Thymus (tissue), 11 donors: ENCODE data around the gene C6orf89. TPM values are rescaled to one million over a fixed set of nuclear protein-coding genes. Genes with fewer than 3 reads are reported as not detected.

Experiments used
- DNase-seq, 9 donors: peaks; one replicate each; pipeline ENCODE4 v3.0.0-alpha.2; 2013; ENCODE audit warnings: low spot score in 9 of 9, low read depth in 6 of 9, missing footprints in 1 of 9
- H3K27ac ChIP-seq, 2 donors: one replicate each; pipeline ENCODE4 v1.5.1; 2013; ENCODE audit warnings: control low read depth in 1 of 2, low read depth in 1 of 2, low read length in 1 of 2, mild to moderate bottlenecking in 1 of 2, moderate library complexity in 1 of 2
- H3K27me3 ChIP-seq, 2 donors: one replicate each; pipeline ENCODE4 v1.5.1; 2013; ENCODE audit warnings: low read length in 1 of 2; ENCODE audit not compliant: control insufficient read depth in 2 of 2, insufficient read depth in 1 of 2
- H3K36me3 ChIP-seq, 2 donors: one replicate each; pipeline ENCODE4 v1.5.1; 2013; ENCODE audit warnings: low read length in 1 of 2, mild to moderate bottlenecking in 1 of 2, moderate library complexity in 1 of 2; ENCODE audit not compliant: control insufficient read depth in 2 of 2, insufficient read depth in 2 of 2
- H3K4me1 ChIP-seq, 2 donors: one replicate each; pipeline ENCODE4 v1.5.1; 2013; ENCODE audit warnings: low read length in 2 of 2; ENCODE audit not compliant: control insufficient read depth in 2 of 2, insufficient read depth in 2 of 2
- H3K4me3 ChIP-seq, 2 donors: one replicate each; pipeline ENCODE4 v1.5.1; 2013; ENCODE audit warnings: low read length in 2 of 2, control low read depth in 1 of 2, mild to moderate bottlenecking in 1 of 2
- H3K9me3 ChIP-seq, 2 donors: one replicate each; pipeline ENCODE4 v1.5.1; 2013; ENCODE audit warnings: low read length in 1 of 2, mild to moderate bottlenecking in 1 of 2; ENCODE audit not compliant: control insufficient read depth in 2 of 2, insufficient read depth in 1 of 2
- WGBS: extraction: QIAGEN DNeasy Blood & Tissue Kit; methylation state at CpG from one replicate; pipeline ENCODE4 v1.1.7; 2013; 5-methylcytosine and 5-hydroxymethylcytosine counted together
- polyA plus RNA-seq: library from polyadenylated mRNA; stranded (reverse); fragments of 200-250 nt; gene quantifications from one replicate; pipeline ENCODE4 v1.2.3, GENCODE V29; 2013
- total RNA-seq: library from RNA; stranded (reverse); fragments of 120-200 nt; gene quantifications from one replicate; pipeline ENCODE4 v1.2.4, GENCODE V29; 2013
- donor health status: healthy.

C6orf89 gene
- total and polyA plus RNA-seq, 2 donors: 19.5 to 20.5 TPM

DNA sequence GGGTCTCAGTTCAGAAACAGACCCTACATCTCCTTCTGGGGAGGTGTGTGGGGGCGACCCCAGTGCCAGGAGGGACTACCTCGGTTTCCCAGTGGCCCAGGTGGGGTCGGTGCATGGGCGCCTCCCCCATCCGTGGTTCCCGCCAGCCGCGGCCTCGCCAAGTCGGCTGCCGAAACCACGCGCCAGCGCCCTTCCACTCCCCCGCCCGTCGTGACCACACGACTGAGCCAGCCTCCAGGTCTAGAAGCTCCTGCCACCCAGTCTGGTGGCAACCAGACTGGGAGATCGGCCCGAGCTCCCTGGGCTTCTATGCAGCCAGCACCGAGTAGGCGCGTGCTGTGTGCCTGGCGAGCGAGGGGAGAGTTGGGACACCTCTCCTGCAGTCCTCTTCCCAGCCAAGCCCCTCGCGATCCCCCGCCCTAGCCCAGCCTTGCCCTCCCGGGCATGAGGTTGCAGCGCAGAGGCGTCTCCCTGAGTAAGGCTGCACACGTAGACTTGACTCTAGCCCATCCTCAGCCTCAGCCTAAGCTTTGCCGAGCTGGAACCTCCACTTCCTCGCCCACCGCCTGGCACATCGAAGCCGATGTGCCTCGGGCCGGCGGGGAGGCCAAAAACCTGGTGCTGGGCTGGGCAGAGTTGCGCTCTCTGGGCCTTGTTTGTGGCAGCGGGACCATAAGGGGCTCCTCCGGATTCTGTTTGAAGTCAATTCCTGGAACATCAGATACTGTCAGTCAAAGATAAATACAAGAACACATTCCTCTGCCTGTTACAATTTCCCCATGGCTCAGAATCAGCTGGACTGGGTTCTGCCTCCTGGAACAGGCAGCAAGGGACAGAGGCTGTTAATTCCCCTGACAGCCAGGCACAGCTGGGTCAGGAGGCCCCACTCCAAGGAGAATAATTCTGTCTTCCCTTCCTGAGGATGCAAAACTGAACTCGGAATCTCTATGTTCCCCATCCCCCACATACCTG, 45.0 kb upstream of the C6orf89 start:
- 21% methylated on average over 44 of the region's 44 CpGs for WGBS
- peak in 3 of 9 donors; percentile 12 to 43 (median 18) for DNase-seq
- peaks cover 27 to 53% of the 10 kb centered on the region in 2 donors for H3K27me3 ChIP-seq
- peaks cover 16 to 35% of the 10 kb centered on the region in 2 donors for H3K4me1 ChIP-seq
- no peak overlapping the region for H3K27ac ChIP-seq
- peaks cover 0 to 1% of the 10 kb centered on the region in 2 donors for H3K9me3 ChIP-seq
- H3K4me3 ChIP-seq: peak overlapping the region; percentile 16 to 55
- no peaks in the 10 kb centered on the region for H3K36me3 ChIP-seq

DNA sequence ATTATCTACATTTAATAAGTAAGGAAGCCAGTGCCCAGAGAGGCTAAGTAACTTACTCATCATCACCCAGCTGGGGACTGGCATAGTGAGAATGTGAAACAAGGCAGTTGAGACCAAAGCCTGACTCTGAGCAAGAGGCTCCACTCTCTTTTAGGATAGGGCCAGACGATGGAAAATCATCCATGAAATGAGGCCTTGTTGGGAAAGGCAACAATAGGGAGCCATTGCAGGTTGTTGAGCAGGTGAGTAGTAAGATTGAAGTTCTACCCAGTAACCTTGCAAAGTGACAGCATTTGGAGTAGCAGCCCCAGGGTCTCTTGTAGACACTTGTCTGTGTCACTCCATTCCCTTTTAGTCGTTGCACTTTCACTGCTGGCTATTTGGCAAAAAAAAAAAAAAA, 44.0 kb upstream of the C6orf89 start:
- Histone ChIP-seq H3K4me1 (peaks cover 11 to 25% of the 10 kb centered on the region in 2 donors), H3K27ac (no peak overlapping the region), H3K36me3 (no peaks in the 10 kb centered on the region), H3K4me3 (no peak overlapping the region), H3K9me3 (peaks cover 0 to 1% of the 10 kb centered on the region in 2 donors), H3K27me3 (peaks cover 27 to 50% of the 10 kb centered on the region in 2 donors)
- DNase-seq: no peak
- WGBS: 98% methylated on average over 2 of the region's 2 CpGs

DNA sequence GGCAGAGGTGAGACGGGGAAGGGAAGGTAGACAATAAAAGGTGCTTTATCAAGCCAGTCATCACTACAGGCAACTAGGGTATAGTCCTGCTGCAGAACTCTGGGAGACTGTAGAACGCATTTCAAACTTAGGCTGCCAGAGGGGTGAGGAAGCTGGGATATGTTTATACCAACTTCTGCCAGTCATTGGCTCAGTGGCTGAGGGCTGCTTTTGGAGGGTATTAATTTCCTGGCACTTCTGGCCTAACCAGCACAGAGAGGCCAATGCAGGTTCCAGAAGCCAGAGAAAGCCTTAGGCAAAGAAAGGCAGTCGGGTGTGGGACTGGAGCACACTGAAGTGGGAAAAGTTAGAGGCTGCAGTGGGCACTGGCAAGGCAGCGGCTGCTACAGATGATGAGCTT, 42.6 kb upstream of the C6orf89 start:
- Histone ChIP-seq H3K9me3 (peaks cover 0 to 1% of the 10 kb centered on the region in 2 donors), H3K27me3 (peaks cover 24 to 37% of the 10 kb centered on the region in 2 donors), H3K4me1 (peaks cover 11 to 21% of the 10 kb centered on the region in 2 donors), H3K36me3 (no peaks in the 10 kb centered on the region), H3K27ac (no peak overlapping the region), H3K4me3 (no peak overlapping the region)
- DNase-seq: no peak
- 97% methylated on average over 4 of the region's 4 CpGs for WGBS

DNA sequence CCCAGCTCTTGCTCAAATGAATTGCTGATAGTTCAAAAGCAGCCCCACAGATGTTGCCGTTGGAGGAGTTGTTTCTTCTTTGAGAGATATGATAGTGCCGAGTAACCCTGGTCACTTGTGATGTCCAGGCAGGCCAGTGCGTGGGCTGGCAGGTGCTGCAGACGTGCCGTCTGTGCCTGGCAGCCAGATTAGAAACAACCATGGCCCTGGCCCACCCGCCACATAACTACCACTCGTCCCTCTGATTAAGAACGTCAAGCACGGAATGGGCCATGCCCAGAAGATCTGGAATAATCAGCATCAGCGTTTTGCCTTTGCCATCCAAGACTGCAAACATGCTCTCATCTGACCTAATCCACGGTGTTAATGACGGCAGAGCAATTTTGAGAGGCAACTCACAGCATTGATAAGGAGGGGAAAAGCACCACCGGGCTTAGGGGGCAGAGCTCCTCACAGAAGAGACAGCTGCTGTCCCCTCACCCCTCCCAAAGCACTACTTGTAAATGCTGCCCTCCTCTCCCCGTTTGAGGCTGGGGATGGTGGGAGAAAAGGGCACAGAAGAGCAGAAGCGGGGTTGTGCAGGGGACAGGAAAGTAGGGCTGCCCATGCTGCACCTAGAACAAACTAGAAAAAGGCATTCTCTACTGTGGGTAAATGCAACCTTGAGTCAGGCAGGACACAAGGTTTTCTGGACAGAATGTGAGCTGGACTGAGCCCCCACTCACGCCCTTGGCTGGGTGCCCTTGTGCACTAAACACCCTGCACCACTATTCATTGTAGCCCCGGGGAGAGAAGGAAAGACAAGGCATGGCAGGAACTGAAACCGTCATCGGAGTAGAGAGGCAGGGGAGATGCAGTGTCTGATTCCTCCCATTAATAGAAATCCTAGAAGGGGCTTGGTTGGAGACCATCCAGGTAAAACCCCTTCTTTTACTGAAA, 41.3 kb upstream of the C6orf89 start:
- H3K27ac ChIP-seq: no peak overlapping the region
- H3K27me3 ChIP-seq: peaks cover 13 to 26% of the 10 kb centered on the region in 2 donors
- H3K4me1 ChIP-seq: peaks cover 11 to 27% of the 10 kb centered on the region in 2 donors
- H3K4me3 ChIP-seq: no peak overlapping the region
- H3K36me3 ChIP-seq: no peaks in the 10 kb centered on the region
- 91% methylated on average over 19 of the region's 19 CpGs for WGBS
- peaks cover 0 to 1% of the 10 kb centered on the region in 2 donors for H3K9me3 ChIP-seq
- no peak for DNase-seq

DNA sequence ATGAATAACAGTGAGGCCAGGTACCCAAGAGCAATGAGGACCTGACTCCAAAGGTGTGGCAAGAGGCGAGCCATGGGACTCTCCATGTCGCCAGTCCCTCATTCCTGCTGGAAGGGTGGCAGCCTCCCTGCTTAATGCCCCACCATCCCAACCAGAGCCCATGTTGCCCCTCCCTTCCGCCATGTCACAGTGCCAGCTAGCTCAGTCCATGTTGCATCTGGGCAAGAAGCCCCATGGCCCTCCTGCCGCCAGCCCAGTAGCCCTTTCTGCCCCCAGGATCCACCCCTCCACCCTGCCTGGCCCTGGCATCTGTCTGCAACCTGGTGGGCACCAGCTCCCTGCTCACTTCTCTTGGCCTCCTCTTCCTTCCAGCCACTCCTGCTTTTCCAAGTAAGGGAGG, 40.5 kb upstream of the C6orf89 start:
- Histone ChIP-seq H3K9me3 (no peaks in the 10 kb centered on the region), H3K36me3 (no peaks in the 10 kb centered on the region), H3K4me3 (no peak overlapping the region), H3K27me3 (peaks cover 7 to 22% of the 10 kb centered on the region in 2 donors), H3K4me1 (peaks cover 4 to 25% of the 10 kb centered on the region in 2 donors), H3K27ac (no peak overlapping the region)
- no peak for DNase-seq
- WGBS: over 99% methylated on average over 4 of the region's 4 CpGs

DNA sequence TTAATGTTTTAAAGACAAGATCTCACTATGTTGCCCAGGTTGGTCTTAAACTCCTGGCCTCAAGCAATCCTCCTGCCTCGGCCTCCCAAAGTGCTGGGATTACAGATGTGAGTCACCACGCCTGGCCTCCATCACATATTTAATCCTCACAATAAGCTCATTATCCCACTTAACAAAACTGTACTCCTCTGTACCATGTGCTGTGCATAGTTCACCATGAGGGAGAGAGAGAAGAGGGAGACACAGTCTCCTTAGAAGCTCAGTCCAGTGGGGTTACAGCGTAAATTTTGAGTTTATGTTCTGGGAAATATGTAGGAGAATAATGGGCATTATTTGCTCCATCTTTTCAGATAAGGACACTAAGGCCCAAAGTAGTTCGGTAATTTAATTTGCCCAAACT, 38.6 kb upstream of the C6orf89 start:
- Histone ChIP-seq H3K9me3 (peaks cover 2 to 4% of the 10 kb centered on the region in 2 donors), H3K27ac (no peak overlapping the region), H3K4me3 (no peak overlapping the region), H3K36me3 (no peaks in the 10 kb centered on the region), H3K4me1 (peaks cover 0 to 15% of the 10 kb centered on the region in 2 donors), H3K27me3 (peaks cover 0 to 8% of the 10 kb centered on the region in 2 donors)
- DNase-seq: no peak
- WGBS: 97% methylated on average over 4 of the region's 4 CpGs

DNA sequence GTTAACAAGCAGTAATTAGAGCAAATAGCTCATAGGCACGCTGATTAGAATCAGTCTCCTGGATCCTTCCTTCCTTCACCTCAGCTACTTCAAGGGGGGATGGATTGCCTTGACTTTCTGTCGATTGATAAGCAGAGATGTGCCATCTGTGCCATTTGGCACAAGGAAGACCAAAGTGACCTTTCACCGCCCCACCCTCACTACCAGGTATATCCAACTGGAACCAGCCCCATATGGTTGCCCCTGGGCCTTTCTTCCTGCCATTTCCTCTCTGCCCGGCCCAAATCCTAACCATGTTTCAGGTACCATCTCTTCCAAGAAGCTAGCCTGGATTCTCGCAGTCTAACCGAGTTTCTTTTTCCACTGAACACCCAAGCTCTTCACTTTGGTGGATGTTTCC, 37.8 kb upstream of the C6orf89 start:
- H3K36me3 ChIP-seq: peaks cover 2 to 8% of the 10 kb centered on the region in 2 donors
- no peak for DNase-seq
- 97% methylated on average over 6 of the region's 6 CpGs for WGBS
- H3K9me3 ChIP-seq: peaks cover 2 to 4% of the 10 kb centered on the region in 2 donors
- H3K27me3 ChIP-seq: peaks cover 0 to 8% of the 10 kb centered on the region in 2 donors
- H3K4me1 ChIP-seq: peaks cover 0 to 18% of the 10 kb centered on the region in 2 donors
- no peak overlapping the region for H3K4me3 ChIP-seq
- H3K27ac ChIP-seq: no peak overlapping the region

DNA sequence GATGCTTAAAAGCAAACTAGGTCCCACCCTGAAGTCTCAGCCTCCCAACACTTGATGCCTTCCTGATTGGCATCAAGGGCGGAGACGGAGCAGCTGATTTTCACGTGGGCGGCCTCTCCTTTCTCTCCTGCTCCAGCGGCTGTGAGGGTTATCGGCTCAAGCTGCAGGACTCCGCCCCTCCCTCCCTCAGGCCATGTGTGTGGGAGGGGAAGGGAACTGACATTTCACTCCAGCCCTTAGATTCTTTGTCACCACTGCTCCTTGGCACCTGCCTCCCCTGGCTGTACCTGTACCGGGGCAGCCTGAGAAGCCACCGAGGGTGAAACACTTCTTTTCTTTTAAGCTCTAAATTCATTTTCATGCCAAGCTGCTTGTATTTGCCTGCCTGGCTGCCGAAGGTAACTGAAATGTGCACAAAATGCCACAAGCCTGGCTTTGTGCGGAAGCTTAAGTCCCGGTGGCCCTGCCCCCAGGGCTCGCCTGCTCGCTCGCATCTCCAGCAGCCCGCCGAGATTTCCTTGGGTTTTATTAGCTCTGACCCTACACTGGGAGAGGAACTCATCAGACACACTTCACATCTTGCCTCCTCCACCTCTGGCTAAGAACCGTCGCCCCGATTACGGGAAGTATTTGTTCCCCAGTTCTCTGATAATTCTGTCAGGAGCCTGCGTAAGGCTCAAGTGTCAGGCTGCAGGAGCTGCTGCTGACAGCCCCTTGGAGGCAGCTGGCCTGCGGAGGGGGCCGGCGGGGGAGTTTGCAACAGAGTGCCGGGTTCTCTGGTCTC, 36.9 kb upstream of the C6orf89 start:
- DNase-seq: peak in 2 of 9 donors; percentile 23 to 49
- WGBS: 34% methylated on average over 26 of the region's 26 CpGs
- Histone ChIP-seq H3K4me1 (peaks cover 0 to 18% of the 10 kb centered on the region in 2 donors), H3K27ac (no peak overlapping the region), H3K9me3 (peaks cover 2 to 4% of the 10 kb centered on the region in 2 donors), H3K36me3 (peaks cover 7 to 15% of the 10 kb centered on the region in 2 donors), H3K27me3 (peaks cover 0 to 8% of the 10 kb centered on the region in 2 donors), H3K4me3 (no peak overlapping the region)
